OCI-LY3 (cell line): ENCODE data around the gene CAMKMT.

Experiments used
- EZH2phosphoT487 ChIP-seq: fragments of 200-600 bp; shearing (Covaris generic); IDR thresholded peaks from 2 replicates; pipeline ENCODE4 v1.6.1; 2018; ENCODE audit warnings: antibody characterized with exemption, mixed run types, low read depth
- TF ChIP-seq, protein P1 (sequence below): fragments of 200-600, 300-600 bp; sonication (generic); IDR thresholded peaks from 2 replicates; pipeline ENCODE4 v1.5.1; 2014; ENCODE audit warnings: antibody characterized with exemption, low read length, low read depth

GRCh38 chr2:44778671-44779476 lies 417.1 kb downstream of the CAMKMT start:
- TF ChIP-seq, protein P1, sequence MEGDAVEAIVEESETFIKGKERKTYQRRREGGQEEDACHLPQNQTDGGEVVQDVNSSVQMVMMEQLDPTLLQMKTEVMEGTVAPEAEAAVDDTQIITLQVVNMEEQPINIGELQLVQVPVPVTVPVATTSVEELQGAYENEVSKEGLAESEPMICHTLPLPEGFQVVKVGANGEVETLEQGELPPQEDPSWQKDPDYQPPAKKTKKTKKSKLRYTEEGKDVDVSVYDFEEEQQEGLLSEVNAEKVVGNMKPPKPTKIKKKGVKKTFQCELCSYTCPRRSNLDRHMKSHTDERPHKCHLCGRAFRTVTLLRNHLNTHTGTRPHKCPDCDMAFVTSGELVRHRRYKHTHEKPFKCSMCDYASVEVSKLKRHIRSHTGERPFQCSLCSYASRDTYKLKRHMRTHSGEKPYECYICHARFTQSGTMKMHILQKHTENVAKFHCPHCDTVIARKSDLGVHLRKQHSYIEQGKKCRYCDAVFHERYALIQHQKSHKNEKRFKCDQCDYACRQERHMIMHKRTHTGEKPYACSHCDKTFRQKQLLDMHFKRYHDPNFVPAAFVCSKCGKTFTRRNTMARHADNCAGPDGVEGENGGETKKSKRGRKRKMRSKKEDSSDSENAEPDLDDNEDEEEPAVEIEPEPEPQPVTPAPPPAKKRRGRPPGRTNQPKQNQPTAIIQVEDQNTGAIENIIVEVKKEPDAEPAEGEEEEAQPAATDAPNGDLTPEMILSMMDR = no peak
- no peak for TF ChIP-seq EZH2phosphoT487
